ENCODE data around the gene LTBP1. TPM values are rescaled to one million over a fixed set of nuclear protein-coding genes. Genes with fewer than 3 reads are reported as not detected.
"Not testable (repeated sequence)": the region's sequence is repeated elsewhere in the genome, so short reads cannot be mapped to it uniquely, and the experiment has no call there.

LTBP1 gene
- total RNA-seq, 1 experiment from 2014 or later: 11.8 TPM

DNA sequence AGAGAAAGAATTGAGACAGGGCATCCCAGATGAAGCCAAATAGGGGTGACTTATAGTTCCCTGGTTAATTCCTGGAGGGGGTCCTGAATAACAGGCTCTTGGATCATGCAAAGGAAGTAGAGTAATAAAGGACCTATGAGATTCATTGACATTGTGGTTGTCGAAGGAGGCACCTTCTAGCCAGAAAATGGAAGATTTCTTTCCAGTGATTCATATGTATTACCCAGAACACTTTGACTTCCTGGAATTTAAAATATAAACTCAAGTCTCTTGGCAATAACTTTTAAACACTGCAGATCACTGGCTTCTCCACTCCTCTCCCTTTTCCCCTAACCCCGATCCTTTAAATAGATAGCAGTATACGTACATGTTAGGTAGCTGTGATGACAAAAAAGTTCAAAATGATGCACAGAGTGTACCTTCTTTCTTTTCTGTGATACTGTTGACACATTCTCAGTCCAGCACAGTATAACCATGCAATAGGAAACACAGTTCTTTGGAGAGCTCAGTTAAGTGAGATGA lies 211.8 kb downstream of the LTBP1 start:
- Histone ChIP-seq H4K20me1 (ENCODE audit: insufficient read depth, low read depth, low read length) (no peaks in the 10 kb centered on the region), H2AFZ (ENCODE audit: low read length) (no peak overlapping the region), H3K4me1 (ENCODE audit: low read length) (no peaks in the 10 kb centered on the region), H3K4me2 (ENCODE audit: low read depth, low read length, poor library complexity, severe bottlenecking) (no peak overlapping the region), H3K4me3 (ENCODE audit: low read length) (no peak overlapping the region), H3K27me3 (ENCODE audit: low read length) (no peaks in the 10 kb centered on the region), H3K9ac (ENCODE audit: low read length) (no peak overlapping the region), H3K9me2 (replicated peaks; ENCODE audit: insufficient read depth, low read length) (no peaks in the 10 kb centered on the region), H3K27ac (ENCODE audit: low read length) (no peak overlapping the region), H3K79me2 (ENCODE audit: low read length) (no peaks in the 10 kb centered on the region), H3K36me3 (ENCODE audit: insufficient read depth, low read length) (no peaks in the 10 kb centered on the region), H3K9me3 (ENCODE audit: low read length) (no peaks in the 10 kb centered on the region)
- no peak for DNase-seq

DNA sequence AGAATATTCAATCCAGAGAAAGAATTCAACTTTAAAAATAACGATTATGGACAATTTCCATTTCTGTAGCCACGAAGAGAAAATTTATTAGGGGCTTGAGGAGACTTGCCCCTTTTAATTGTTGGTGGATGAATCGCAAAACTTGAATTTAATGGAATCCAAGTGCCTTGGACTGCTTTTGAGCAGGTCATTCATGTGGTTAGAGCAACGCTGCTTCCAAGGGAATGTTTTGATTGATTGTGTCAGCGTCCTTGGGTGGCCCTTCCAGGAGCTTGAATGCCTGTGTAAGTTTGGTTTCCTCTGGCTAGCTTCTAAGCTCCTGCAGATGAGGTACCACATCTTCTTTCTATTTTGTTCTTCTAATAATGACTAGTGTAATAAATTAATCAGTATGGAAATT lies 213.4 kb downstream of the LTBP1 start:
- no peaks in the 10 kb centered on the region for H4K20me1 ChIP-seq (ENCODE audit: insufficient read depth, low read depth, low read length)
- no peak overlapping the region for H2AFZ ChIP-seq (ENCODE audit: low read length)
- H3K4me2 ChIP-seq (ENCODE audit: low read depth, low read length, poor library complexity, severe bottlenecking): no peak overlapping the region
- no peaks in the 10 kb centered on the region for H3K79me2 ChIP-seq (ENCODE audit: low read length)
- H3K4me3 ChIP-seq (ENCODE audit: low read length): no peak overlapping the region
- H3K27me3 ChIP-seq (ENCODE audit: low read length): no peaks in the 10 kb centered on the region
- H3K4me1 ChIP-seq (ENCODE audit: low read length): no peaks in the 10 kb centered on the region
- H3K9ac ChIP-seq (ENCODE audit: low read length): no peak overlapping the region
- no peak overlapping the region for H3K27ac ChIP-seq (ENCODE audit: low read length)
- no peaks in the 10 kb centered on the region for H3K9me3 ChIP-seq (ENCODE audit: low read length)
- H3K36me3 ChIP-seq (ENCODE audit: insufficient read depth, low read length): no peaks in the 10 kb centered on the region
- DNase-seq: no peak
- H3K9me2 ChIP-seq (replicated peaks; ENCODE audit: insufficient read depth, low read length): no peaks in the 10 kb centered on the region

DNA sequence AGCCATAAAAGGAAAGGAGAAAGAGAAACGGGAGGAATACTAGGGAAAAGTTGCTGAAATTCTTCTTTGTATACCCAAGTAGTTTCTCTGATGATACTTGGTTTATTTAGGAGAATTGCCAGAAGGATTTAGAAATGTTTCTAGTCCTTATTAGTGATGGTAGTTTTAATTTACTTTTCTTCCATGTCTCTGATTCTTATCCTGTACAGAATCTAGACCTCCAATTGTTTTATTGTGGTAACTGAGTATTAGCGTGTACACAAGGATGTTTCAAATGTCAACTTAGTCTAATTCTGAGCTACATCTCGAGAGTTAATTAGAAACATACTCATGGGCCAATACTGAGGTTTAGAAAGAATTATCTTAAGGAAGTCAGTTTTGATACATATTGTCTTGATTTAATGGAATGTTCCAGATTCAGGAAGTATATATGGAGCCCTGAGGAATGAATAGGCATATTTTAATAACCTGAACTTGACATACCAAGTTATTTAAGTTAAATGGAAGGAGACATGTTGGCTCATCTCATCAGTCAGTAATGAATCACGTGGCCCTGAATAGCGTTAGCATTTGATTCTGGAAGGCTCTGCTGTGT lies 219.6 kb downstream of the LTBP1 start:
- no peak overlapping the region for H3K27ac ChIP-seq (ENCODE audit: low read length)
- H3K4me1 ChIP-seq (ENCODE audit: low read length): no peaks in the 10 kb centered on the region
- no peaks in the 10 kb centered on the region for H3K27me3 ChIP-seq (ENCODE audit: low read length)
- no peaks in the 10 kb centered on the region for H4K20me1 ChIP-seq (ENCODE audit: insufficient read depth, low read depth, low read length)
- no peak overlapping the region for H2AFZ ChIP-seq (ENCODE audit: low read length)
- H3K4me3 ChIP-seq (ENCODE audit: low read length): no peak overlapping the region
- no peaks in the 10 kb centered on the region for H3K9me3 ChIP-seq (ENCODE audit: low read length)
- H3K9ac ChIP-seq (ENCODE audit: low read length): no peak overlapping the region
- no peaks in the 10 kb centered on the region for H3K36me3 ChIP-seq (ENCODE audit: insufficient read depth, low read length)
- DNase-seq: no peak
- H3K9me2 ChIP-seq (replicated peaks; ENCODE audit: insufficient read depth, low read length): no peaks in the 10 kb centered on the region
- no peak overlapping the region for H3K4me2 ChIP-seq (ENCODE audit: low read depth, low read length, poor library complexity, severe bottlenecking)
- H3K79me2 ChIP-seq (ENCODE audit: low read length): no peaks in the 10 kb centered on the region

DNA sequence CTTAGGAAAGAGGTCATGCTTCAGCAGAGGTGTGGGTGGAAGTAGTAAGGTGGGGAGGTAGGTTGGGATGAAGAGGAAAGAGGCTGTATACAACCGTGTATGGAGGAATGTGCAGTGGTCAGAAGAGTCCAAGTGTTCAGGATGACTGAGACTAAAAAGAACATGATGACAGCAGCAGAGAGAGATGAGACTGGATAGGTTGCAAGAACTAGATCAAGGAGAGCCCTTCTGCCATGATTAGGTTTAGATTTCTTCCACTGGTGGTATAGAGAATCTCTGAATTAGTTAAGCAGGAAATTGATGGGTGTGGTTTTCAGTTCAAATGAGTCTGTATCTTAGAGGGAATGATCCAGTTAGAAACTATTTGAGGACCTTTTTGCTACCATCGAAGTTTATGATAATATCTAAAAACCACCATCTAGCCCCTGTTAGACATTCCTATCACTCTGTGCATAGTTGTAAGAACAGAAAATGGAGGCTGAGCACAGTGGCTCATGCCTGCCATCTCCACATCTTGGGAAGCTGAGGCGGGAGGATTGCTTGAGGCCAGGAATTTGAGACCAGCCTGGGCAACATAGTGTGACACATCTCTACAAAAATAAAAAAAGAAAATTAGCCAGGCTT lies 221.0 kb downstream of the LTBP1 start:
- H3K36me3 ChIP-seq (ENCODE audit: insufficient read depth, low read length): no peaks in the 10 kb centered on the region
- no peak overlapping the region for H3K9ac ChIP-seq (ENCODE audit: low read length)
- H3K4me1 ChIP-seq (ENCODE audit: low read length): no peaks in the 10 kb centered on the region
- no peak overlapping the region for H3K4me3 ChIP-seq (ENCODE audit: low read length)
- DNase-seq: no peak
- H3K9me2 ChIP-seq (replicated peaks; ENCODE audit: insufficient read depth, low read length): no peaks in the 10 kb centered on the region
- no peaks in the 10 kb centered on the region for H3K27me3 ChIP-seq (ENCODE audit: low read length)
- H4K20me1 ChIP-seq (ENCODE audit: insufficient read depth, low read depth, low read length): no peaks in the 10 kb centered on the region
- no peak overlapping the region for H2AFZ ChIP-seq (ENCODE audit: low read length)
- no peak overlapping the region for H3K27ac ChIP-seq (ENCODE audit: low read length)
- no peaks in the 10 kb centered on the region for H3K9me3 ChIP-seq (ENCODE audit: low read length)
- no peak overlapping the region for H3K4me2 ChIP-seq (ENCODE audit: low read depth, low read length, poor library complexity, severe bottlenecking)
- H3K79me2 ChIP-seq (ENCODE audit: low read length): no peaks in the 10 kb centered on the region

DNA sequence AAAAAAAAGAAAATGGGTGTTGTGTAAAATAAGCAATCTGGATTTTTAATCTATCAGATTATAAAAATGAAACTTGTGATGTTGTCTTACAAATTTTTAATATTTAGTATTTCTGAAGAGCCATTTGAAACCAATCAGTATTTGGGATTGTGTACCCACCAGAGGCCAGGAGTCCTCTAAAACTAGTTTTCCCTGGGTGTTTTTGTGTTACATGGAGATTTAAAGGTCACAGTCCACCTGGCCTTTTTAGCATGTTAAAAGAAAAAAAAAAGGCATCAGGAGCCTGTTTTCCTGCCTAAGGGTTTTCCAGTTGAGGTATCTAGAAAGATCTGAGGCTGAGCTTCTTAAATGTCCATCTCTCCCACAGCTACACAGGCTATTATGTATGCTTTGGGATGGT lies 221.7 kb downstream of the LTBP1 start:
- no peak for DNase-seq
- no peak overlapping the region for H2AFZ ChIP-seq (ENCODE audit: low read length)
- H3K36me3 ChIP-seq (ENCODE audit: insufficient read depth, low read length): no peaks in the 10 kb centered on the region
- H3K9me3 ChIP-seq (ENCODE audit: low read length): no peaks in the 10 kb centered on the region
- no peaks in the 10 kb centered on the region for H3K4me1 ChIP-seq (ENCODE audit: low read length)
- H3K27ac ChIP-seq (ENCODE audit: low read length): no peak overlapping the region
- H3K9ac ChIP-seq (ENCODE audit: low read length): no peak overlapping the region
- H3K79me2 ChIP-seq (ENCODE audit: low read length): no peaks in the 10 kb centered on the region
- H3K4me2 ChIP-seq (ENCODE audit: low read depth, low read length, poor library complexity, severe bottlenecking): no peak overlapping the region
- H3K9me2 ChIP-seq (replicated peaks; ENCODE audit: insufficient read depth, low read length): no peaks in the 10 kb centered on the region
- H3K4me3 ChIP-seq (ENCODE audit: low read length): no peak overlapping the region
- no peaks in the 10 kb centered on the region for H4K20me1 ChIP-seq (ENCODE audit: insufficient read depth, low read depth, low read length)
- no peaks in the 10 kb centered on the region for H3K27me3 ChIP-seq (ENCODE audit: low read length)

DNA sequence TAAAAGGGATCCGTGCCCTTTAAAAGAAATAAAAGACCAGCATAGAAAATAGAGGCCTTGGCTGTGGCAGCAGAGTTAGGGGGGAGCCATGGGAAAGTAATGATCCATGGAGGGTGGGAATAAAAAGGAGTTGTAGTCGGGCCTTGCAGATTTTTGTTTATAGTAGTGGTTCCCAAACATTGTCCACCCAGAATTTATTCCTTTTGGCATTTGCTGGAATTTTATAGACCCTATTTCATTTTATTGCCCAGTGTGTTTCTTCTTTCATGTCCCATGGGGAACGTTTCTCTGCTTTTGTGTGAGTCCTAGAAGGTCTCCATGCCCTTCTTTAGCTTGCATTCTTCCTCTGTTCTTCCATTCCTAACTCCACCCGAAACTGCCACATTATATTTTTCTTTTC lies 222.2 kb downstream of the LTBP1 start:
- Histone ChIP-seq H3K9me3 (ENCODE audit: low read length) (no peaks in the 10 kb centered on the region), H3K4me3 (ENCODE audit: low read length) (no peak overlapping the region), H3K9ac (ENCODE audit: low read length) (no peak overlapping the region), H3K4me2 (ENCODE audit: low read depth, low read length, poor library complexity, severe bottlenecking) (no peak overlapping the region), H4K20me1 (ENCODE audit: insufficient read depth, low read depth, low read length) (no peaks in the 10 kb centered on the region), H3K79me2 (ENCODE audit: low read length) (no peaks in the 10 kb centered on the region), H3K27me3 (ENCODE audit: low read length) (no peaks in the 10 kb centered on the region), H3K36me3 (ENCODE audit: insufficient read depth, low read length) (no peaks in the 10 kb centered on the region), H3K9me2 (replicated peaks; ENCODE audit: insufficient read depth, low read length) (no peaks in the 10 kb centered on the region), H3K4me1 (ENCODE audit: low read length) (no peaks in the 10 kb centered on the region), H3K27ac (ENCODE audit: low read length) (no peak overlapping the region), H2AFZ (ENCODE audit: low read length) (no peak overlapping the region)
- DNase-seq: no peak

DNA sequence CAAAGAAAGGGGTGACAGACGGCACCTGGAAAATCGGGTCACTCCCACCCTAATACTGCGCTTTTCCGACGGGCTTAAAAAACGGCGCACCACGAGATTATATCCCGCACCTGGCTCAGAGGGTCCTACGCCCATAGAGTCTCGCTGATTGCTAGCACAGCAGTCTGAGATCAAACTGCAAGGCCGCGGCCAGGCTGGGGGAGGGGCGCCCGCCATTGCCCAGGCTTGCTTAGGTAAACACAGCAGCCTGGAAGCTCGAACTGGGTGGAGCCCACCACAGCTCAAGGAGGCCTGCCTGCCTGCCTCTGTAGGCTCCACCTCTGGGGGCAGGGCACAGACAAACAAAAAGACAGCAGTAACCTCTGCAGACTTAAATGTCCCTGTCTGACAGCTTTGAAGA lies 223.5 kb downstream of the LTBP1 start:
- not testable (repeated sequence) for H3K36me3 ChIP-seq (ENCODE audit: insufficient read depth, low read length); H3K9me3 ChIP-seq (ENCODE audit: low read length); H3K4me2 ChIP-seq (ENCODE audit: low read depth, low read length, poor library complexity, severe bottlenecking); H3K27me3 ChIP-seq (ENCODE audit: low read length); H3K9me2 ChIP-seq (replicated peaks; ENCODE audit: insufficient read depth, low read length); DNase-seq; H3K27ac ChIP-seq (ENCODE audit: low read length); H4K20me1 ChIP-seq (ENCODE audit: insufficient read depth, low read depth, low read length); H3K9ac ChIP-seq (ENCODE audit: low read length); H3K79me2 ChIP-seq (ENCODE audit: low read length); H3K4me3 ChIP-seq (ENCODE audit: low read length); H3K4me1 ChIP-seq (ENCODE audit: low read length); H2AFZ ChIP-seq (ENCODE audit: low read length)

DNA sequence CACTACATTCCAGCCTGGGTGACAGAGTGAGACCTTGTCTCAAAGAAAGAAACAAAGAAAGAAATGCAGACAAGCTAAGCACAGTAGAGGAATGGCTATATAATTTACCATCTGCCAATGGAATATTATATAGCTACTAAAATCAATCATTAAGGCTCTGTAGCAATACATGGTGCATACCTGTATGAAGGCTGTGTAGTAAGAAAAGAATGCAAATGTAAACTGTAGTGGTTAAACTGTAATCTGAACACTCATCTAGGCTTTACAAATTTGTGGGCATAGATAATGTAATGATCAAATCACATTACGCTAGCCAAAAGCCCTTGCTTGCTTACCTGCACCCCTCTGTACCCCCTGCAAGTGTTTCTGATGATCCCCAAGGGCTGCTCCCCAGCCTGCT lies 230.9 kb downstream of the LTBP1 start:
- no peak for DNase-seq
- no peaks in the 10 kb centered on the region for H3K36me3 ChIP-seq (ENCODE audit: insufficient read depth, low read length)
- no peak overlapping the region for H3K9ac ChIP-seq (ENCODE audit: low read length)
- H2AFZ ChIP-seq (ENCODE audit: low read length): no peak overlapping the region
- H3K4me3 ChIP-seq (ENCODE audit: low read length): no peak overlapping the region
- H3K4me2 ChIP-seq (ENCODE audit: low read depth, low read length, poor library complexity, severe bottlenecking): no peak overlapping the region
- H3K9me2 ChIP-seq (replicated peaks; ENCODE audit: insufficient read depth, low read length): no peaks in the 10 kb centered on the region
- no peaks in the 10 kb centered on the region for H3K9me3 ChIP-seq (ENCODE audit: low read length)
- H3K27me3 ChIP-seq (ENCODE audit: low read length): no peaks in the 10 kb centered on the region
- H3K27ac ChIP-seq (ENCODE audit: low read length): no peak overlapping the region
- H3K79me2 ChIP-seq (ENCODE audit: low read length): no peaks in the 10 kb centered on the region
- H3K4me1 ChIP-seq (ENCODE audit: low read length): no peaks in the 10 kb centered on the region
- H4K20me1 ChIP-seq (ENCODE audit: insufficient read depth, low read depth, low read length): no peaks in the 10 kb centered on the region
